ENCODE results near the gene ZFC3H1.

The ZFC3H1 gene

GRCh38 chr12:71639341-71639760, 24.3 kb downstream of the ZFC3H1 start:
- DNase-seq (ENCODE audit: low read depth in 2 of 2) = no peak

- DNase-seq (ENCODE audit: low read depth in 2 of 2) = no peak
These were observed 25.1 kb downstream of the ZFC3H1 start for GRCh38 chr12:71638499-71638898.

GRCh38 chr12:71636704-71637115, 26.9 kb downstream of the ZFC3H1 start:
- no peak for DNase-seq (ENCODE audit: low read depth in 2 of 2)

GRCh38 chr12:71627438-71628002, 36.1 kb downstream of the ZFC3H1 start:
- DNase-seq (ENCODE audit: low read depth in 2 of 2) = no peak

GRCh38 chr12:71626768-71627167, 36.9 kb downstream of the ZFC3H1 start:
- DNase-seq (ENCODE audit: low read depth in 2 of 2) = no peak

- no peak for DNase-seq (ENCODE audit: low read depth in 2 of 2)
These were observed 37.5 kb downstream of the ZFC3H1 start for GRCh38 chr12:71626098-71626497.

GRCh38 chr12:71625476-71625875, 38.2 kb downstream of the ZFC3H1 start:
- DNase-seq (ENCODE audit: low read depth in 2 of 2) = no peak

- no peak for DNase-seq (ENCODE audit: low read depth in 2 of 2)
These were observed 41.7 kb downstream of the ZFC3H1 start for GRCh38 chr12:71621938-71622337.

- no peak for DNase-seq (ENCODE audit: low read depth in 2 of 2)
These were observed 53.4 kb downstream of the ZFC3H1 start for GRCh38 chr12:71610031-71610795.

- DNase-seq (ENCODE audit: low read depth in 2 of 2) = no peak
These were observed 55.9 kb downstream of the ZFC3H1 start for GRCh38 chr12:71607494-71608330.

GRCh38 chr12:71605039-71605438, 58.6 kb downstream of the ZFC3H1 start:
- no peak for DNase-seq (ENCODE audit: low read depth in 2 of 2)

- DNase-seq (ENCODE audit: low read depth in 2 of 2) = no peak
These were observed 60.7 kb downstream of the ZFC3H1 start for GRCh38 chr12:71602761-71603577.

- no peak for DNase-seq (ENCODE audit: low read depth in 2 of 2)
These were observed 62.1 kb downstream of the ZFC3H1 start for GRCh38 chr12:71601546-71601945.

GRCh38 chr12:71599210-71599609, 64.4 kb downstream of the ZFC3H1 start:
- no peak for DNase-seq (ENCODE audit: low read depth in 2 of 2)

- no peak for DNase-seq (ENCODE audit: low read depth in 2 of 2)
These were observed 69.3 kb downstream of the ZFC3H1 start for GRCh38 chr12:71594214-71594948.

GRCh38 chr12:71592841-71593240, 70.8 kb downstream of the ZFC3H1 start:
- DNase-seq (ENCODE audit: low read depth in 2 of 2) = no peak

- no peak for DNase-seq (ENCODE audit: low read depth in 2 of 2)
These were observed 72.0 kb downstream of the ZFC3H1 start for GRCh38 chr12:71591601-71592000.

GRCh38 chr12:71589478-71589881, 74.2 kb downstream of the ZFC3H1 start:
- no peak for DNase-seq (ENCODE audit: low read depth in 2 of 2)

- no peak for DNase-seq (ENCODE audit: low read depth in 2 of 2)
These were observed 76.6 kb downstream of the ZFC3H1 start for GRCh38 chr12:71587012-71587411.

- no peak for DNase-seq (ENCODE audit: low read depth in 2 of 2)
These were observed 78.4 kb downstream of the ZFC3H1 start for GRCh38 chr12:71585218-71585617.

- DNase-seq (ENCODE audit: low read depth in 2 of 2) = no peak
These were observed 79.3 kb downstream of the ZFC3H1 start for GRCh38 chr12:71584356-71584755.

Data from stimulated activated CD4-positive, alpha-beta T cell treated with anti-CD3 and anti-CD28 coated beads, Interleukin-1b, Interleukin-23, amount 100 ng/mL, for 1 hour (primary cell).